Stomach (tissue), 9 donors: ENCODE measurements around the gene RYR3. TPM values are rescaled to one million over a fixed set of nuclear protein-coding genes. Genes with fewer than 3 reads are reported as not detected.

Experiments
- DNase-seq, 2 donors: peaks; one replicate each; pipeline versions ENCODE4 v3.0.0 to v3.0.0-alpha.2; 2013 to 2019
- H3K27ac ChIP-seq, 5 donors: fragments of 200-600 bp in 4 of 5; sonication (generic) in 4 of 5; one replicate each; pipeline ENCODE4 v1.5.1; 2013 to 2019; ENCODE audit warnings: mild to moderate bottlenecking in 1 of 5, moderate library complexity in 1 of 5
- H3K27me3 ChIP-seq, 3 donors: fragments of 200-600 bp; sonication (generic); one replicate each; pipeline ENCODE4 v1.5.1; 2017 to 2019; ENCODE audit warnings: mixed run types in 1 of 3
- H3K36me3 ChIP-seq, 4 donors: fragments of 200-600 bp; sonication (generic); 1 replicate in 3 of 4; 2 replicates in 1 of 4; pipeline ENCODE4 v1.5.1; 2016 to 2019
- H3K4me1 ChIP-seq, 4 donors: fragments of 200-600 bp; sonication (generic); one replicate each; pipeline ENCODE4 v1.5.1; 2016 to 2019
- H3K4me3 ChIP-seq, 4 donors: fragments of 200-600 bp; sonication (generic) in 3 of 4; one replicate each; pipeline ENCODE4 v1.5.1; 2016 to 2019; ENCODE audit warnings: mild to moderate bottlenecking in 1 of 4
- H3K9me3 ChIP-seq, 4 donors: fragments of 200-600 bp; sonication (generic); one replicate each; pipeline ENCODE4 v1.5.1; 2016 to 2019
- CTCF ChIP-seq, 7 experiments: fragments of 450-650 bp in 4 of 7; fragments of 200-600 bp in 3 of 7; sonication (generic) in 3 of 7; IDR thresholded peaks; one replicate each; pipeline ENCODE4 v1.5.1; 2016 to 2019; ENCODE audit warnings: antibody characterized with exemption in 7 of 7, control low read depth in 2 of 7, mild to moderate bottlenecking in 1 of 7
- EP300 ChIP-seq: sonication (generic); formaldehyde crosslinking; IDR thresholded peaks from one replicate; pipeline ENCODE4 v1.6.1; 2017; ENCODE audit warnings: antibody characterized with exemption
- POLR2A ChIP-seq, 4 donors: fragments of 450-650 bp; IDR thresholded peaks; one replicate each; pipeline ENCODE4 v1.6.1; 2016; ENCODE audit warnings: antibody characterized with exemption in 4 of 4, control low read depth in 2 of 4, mild to moderate bottlenecking in 1 of 4, moderate library complexity in 1 of 4
- POLR2AphosphoS5 ChIP-seq, 3 donors: sonication (generic); formaldehyde crosslinking; IDR thresholded peaks; one replicate each; pipeline ENCODE4 v1.6.1; 2016; ENCODE audit warnings: antibody characterized with exemption in 3 of 3
- WGBS, 5 donors: extraction: QIAGEN DNeasy Blood & Tissue Kit in 3 of 5; methylation state at CpG; one replicate each; pipeline versions ENCODE4 v1.1.5 to v1.1.7; 2013 to 2018; 5-methylcytosine and 5-hydroxymethylcytosine counted together
- intact Hi-C: fragments of 100-400 bp; cut with DNase I; formaldehyde crosslinking; loops from one replicate; pipeline ENCODE4 v1.15.1; 2023; ENCODE audit warnings: low total_unique reads
- polyA plus RNA-seq, 3 donors: library from polyadenylated mRNA; stranded (reverse); fragments of 200-250 nt; gene quantifications; one replicate each; pipeline ENCODE4 v1.2.3, GENCODE V29; 2013
- total RNA-seq, 5 donors: library from RNA; depleted of rRNA; stranded (reverse); fragments of >200 nt; gene quantifications; one replicate each; pipeline versions ENCODE4 v1.1.0 to v1.2.3, GENCODE V29; 2014 to 2016
- donor health status: healthy with polysubstance abuse.
- donor health status: Bipolar disorder and iron deficiency.
- donor health status: healthy.

Gene RYR3
- total and polyA plus RNA-seq, 8 donors: 0.12 to 36.2 (median 4.0) TPM

GRCh38 chr15:33756961-33757360, 446.2 kb downstream of the RYR3 start:
- H3K4me1 ChIP-seq: no peaks in the 10 kb centered on the region
- H3K36me3 ChIP-seq: no peaks in the 10 kb centered on the region
- WGBS, 5 donors: 63 to 78% (median 71%) methylated on average over 5 of the region's 5 CpGs
- no peaks in the 10 kb centered on the region for H3K27me3 ChIP-seq
- no peak overlapping the region for H3K4me3 ChIP-seq
- H3K9me3 ChIP-seq: no peaks in the 10 kb centered on the region
- no peak for TF ChIP-seq POLR2A (IDR thresholded peaks at IDR 0.05)
- no peak for TF ChIP-seq EP300
- no peak for TF ChIP-seq POLR2AphosphoS5 (IDR thresholded peaks at IDR 0.05)
- no peak for TF ChIP-seq CTCF (IDR thresholded peaks at IDR 0.05)
- intact Hi-C loops: no loop called here
- H3K27ac ChIP-seq: no peak overlapping the region
- no peak for DNase-seq

- intact Hi-C loops: no loop called here
- whole genome bisulfite sequencing, 5 donors: 79 to 87% (median 85%) methylated on average over 13 of the region's 13 CpGs
- no peaks in the 10 kb centered on the region for H3K27me3 ChIP-seq
- H3K4me3 ChIP-seq: no peak overlapping the region
- H3K9me3 ChIP-seq: no peaks in the 10 kb centered on the region
- TF ChIP-seq POLR2A (IDR thresholded peaks at IDR 0.05) (no peak), POLR2AphosphoS5 (IDR thresholded peaks at IDR 0.05) (no peak), CTCF (IDR thresholded peaks at IDR 0.05) (no peak)
- no peaks in the 10 kb centered on the region for H3K4me1 ChIP-seq
- no peak for DNase-seq
- H3K36me3 ChIP-seq: no peaks in the 10 kb centered on the region
- H3K27ac ChIP-seq: no peak overlapping the region
These were observed 446.9 kb downstream of the RYR3 start for GRCh38 chr15:33757516-33758232.

- WGBS, 5 donors: 61 to 69% (median 64%) methylated on average over 7 of the region's 7 CpGs
- no peaks in the 10 kb centered on the region for H3K9me3 ChIP-seq
- no peak for DNase-seq
- H3K27ac ChIP-seq: no peak overlapping the region
- H3K4me3 ChIP-seq: no peak overlapping the region
- no peaks in the 10 kb centered on the region for H3K36me3 ChIP-seq
- no peaks in the 10 kb centered on the region for H3K27me3 ChIP-seq
- intact Hi-C loops: no loop called here
- TF ChIP-seq POLR2A (IDR thresholded peaks at IDR 0.05): no peak
- H3K4me1 ChIP-seq: no peaks in the 10 kb centered on the region
These were observed 455.6 kb downstream of the RYR3 start for GRCh38 chr15:33766389-33766788.

GRCh38 chr15:33768670-33769190, 458.0 kb downstream of the RYR3 start:
- H3K27ac ChIP-seq: no peak overlapping the region
- TF ChIP-seq POLR2A (IDR thresholded peaks at IDR 0.05) (no peak), EP300 (no peak), CTCF (IDR thresholded peaks at IDR 0.05) (no peak), POLR2AphosphoS5 (IDR thresholded peaks at IDR 0.05) (no peak)
- no peak for DNase-seq
- intact Hi-C loops: no loop called here
- H3K4me1 ChIP-seq: no peaks in the 10 kb centered on the region
- WGBS, 5 donors: 71 to 84% (median 79%) methylated on average over 6 of the region's 6 CpGs
- H3K9me3 ChIP-seq: no peaks in the 10 kb centered on the region
- no peaks in the 10 kb centered on the region for H3K27me3 ChIP-seq
- no peaks in the 10 kb centered on the region for H3K36me3 ChIP-seq
- H3K4me3 ChIP-seq: no peak overlapping the region

- WGBS, 5 donors: 34 to 53% (median 47%) methylated on average over 3 of the region's 3 CpGs
- intact Hi-C loops: no loop called here
These were observed 463.2 kb downstream of the RYR3 start for GRCh38 chr15:33773969-33774368.

More at GRCh38 chr15:33773969-33774368, 463.2 kb downstream of the RYR3 start:
- no peaks in the 10 kb centered on the region for H3K36me3 ChIP-seq
- H3K4me1 ChIP-seq: no peaks in the 10 kb centered on the region
- H3K27me3 ChIP-seq: no peaks in the 10 kb centered on the region
- no peaks in the 10 kb centered on the region for H3K9me3 ChIP-seq
- TF ChIP-seq POLR2AphosphoS5 (IDR thresholded peaks at IDR 0.05): no peak
- no peak for DNase-seq
- H3K4me3 ChIP-seq: no peak overlapping the region
- no peak overlapping the region for H3K27ac ChIP-seq
